SK-N-MC (cell line): Measurements from ENCODE around the gene MORF4L2.
"Not testable (repeated sequence)": the region's sequence is repeated elsewhere in the genome, so short reads cannot be mapped to it uniquely, and the experiment has no call there.

Source experiments
- DNase-seq: peaks from one replicate; pipeline ENCODE4 v3.0.0-alpha.2; 2011; ENCODE audit warnings: low read depth, low spot score
- H3K27ac ChIP-seq: fragments of 200-600 bp; sonication (generic); 2 replicates; pipeline ENCODE4 v1.5.1; 2016; ENCODE audit warnings: mixed run types
- H3K36me3 ChIP-seq: fragments of 200-600 bp; sonication (generic); 2 replicates; pipeline ENCODE4 v1.6.1; 2017; ENCODE audit warnings: antibody characterized with exemption, low read length, mixed read lengths; ENCODE audit not compliant: insufficient read depth
- H3K4me3 ChIP-seq: fragments of 200-600 bp; sonication (generic); 2 replicates; pipeline ENCODE4 v1.5.1; 2016
- H3K9ac ChIP-seq: fragments of 200-600 bp; sonication (generic); 2 replicates; pipeline ENCODE4 v1.8.0; 2017; ENCODE audit warnings: mixed run types, mixed read lengths; ENCODE audit not compliant: insufficient read length
- H3K9me3 ChIP-seq: fragments of 200-600 bp; sonication (generic); 2 replicates; pipeline ENCODE4 v1.6.1; 2017; ENCODE audit warnings: low read depth, mild to moderate bottlenecking, antibody characterized with exemption, low read length, moderate library complexity, mixed read lengths
- EZH2 ChIP-seq: fragments of 200-600 bp; sonication (generic); IDR thresholded peaks from one replicate; pipeline ENCODE4 v1.6.1; 2017; ENCODE audit warnings: antibody characterized with exemption
- FOXP2 ChIP-seq: optimal IDR thresholded peaks from 2 replicates; pipeline ENCODE3; 2011; ENCODE audit warnings: mild to moderate bottlenecking, moderate library complexity; ENCODE audit not compliant: insufficient read depth; ENCODE audit errors: extremely low read length, control extremely low read depth
- POLR2AphosphoS5 ChIP-seq: IDR thresholded peaks from 2 replicates; pipeline ENCODE4 v1.6.1; 2012; ENCODE audit warnings: mild to moderate bottlenecking, low read depth, low read length, borderline replicate concordance

The MORF4L2 gene

DNA sequence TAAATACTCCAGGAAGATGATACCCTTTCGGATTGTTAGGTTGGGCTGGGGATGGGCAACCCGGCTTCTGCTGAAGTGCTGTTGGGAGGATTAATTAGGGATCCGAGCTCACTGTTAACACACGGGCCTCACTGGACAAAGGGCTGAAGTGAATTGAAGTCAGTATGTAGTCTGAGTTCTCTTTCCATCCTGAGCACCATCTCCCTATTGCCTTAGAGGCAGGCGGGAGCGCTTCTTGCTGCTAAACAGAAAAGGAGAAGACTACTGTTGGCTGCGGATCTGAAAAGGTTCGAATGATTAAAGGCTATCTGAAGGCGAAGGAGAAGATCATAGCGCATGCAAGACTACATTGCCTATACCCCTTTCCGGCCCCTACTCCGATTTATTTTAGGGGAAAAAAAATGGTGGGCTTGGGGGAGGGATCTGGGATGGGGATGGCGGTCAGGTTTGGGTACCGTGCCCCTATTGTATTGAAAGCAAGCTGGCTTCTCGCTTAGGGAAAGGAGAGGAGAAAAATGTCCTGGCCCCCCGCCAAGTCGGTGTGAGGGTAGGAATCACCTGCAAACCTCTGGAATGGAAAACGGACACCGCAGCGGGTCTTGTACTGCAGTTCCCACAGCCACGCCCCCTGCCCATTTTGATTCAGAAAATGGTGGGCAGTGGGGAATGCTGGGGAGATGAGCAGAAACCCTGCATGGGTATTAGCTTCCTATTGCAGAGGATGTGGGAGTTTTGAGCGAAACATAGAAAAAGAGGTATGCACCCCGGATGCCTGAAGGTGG, 22.3 kb downstream of the MORF4L2 start:
- TF ChIP-seq EZH2 = no peak
- H3K36me3 ChIP-seq = no peaks in the 10 kb centered on the region
- H3K27ac ChIP-seq = no peak overlapping the region
- no peak overlapping the region for H3K4me3 ChIP-seq
- H3K9ac ChIP-seq = no peak overlapping the region
- H3K9me3 ChIP-seq = no peaks in the 10 kb centered on the region
- no peak for DNase-seq

DNA sequence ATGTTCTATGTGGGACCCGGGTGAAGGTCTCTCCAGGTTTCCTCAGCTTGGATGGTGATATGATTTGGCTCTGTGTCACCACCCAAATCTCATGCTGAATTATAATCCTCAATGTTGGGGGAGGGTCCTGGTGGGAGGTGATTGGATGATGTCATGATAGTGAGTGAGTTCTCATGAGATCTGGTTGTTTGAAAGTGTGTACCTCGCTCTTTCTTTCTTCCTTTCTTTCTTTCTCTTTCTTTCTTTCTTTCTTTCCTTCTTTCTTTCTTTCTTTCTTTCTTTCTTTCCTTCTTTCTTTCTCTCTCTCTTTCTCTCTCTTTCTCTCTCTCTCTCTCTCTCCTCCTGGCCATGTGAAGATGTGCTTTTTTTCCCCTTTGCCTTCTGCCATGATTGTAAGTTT, 27.0 kb downstream of the MORF4L2 start:
- H3K9me3 ChIP-seq, H3K27ac ChIP-seq, H3K9ac ChIP-seq, DNase-seq, H3K4me3 ChIP-seq, H3K36me3 ChIP-seq: not testable (repeated sequence)

DNA sequence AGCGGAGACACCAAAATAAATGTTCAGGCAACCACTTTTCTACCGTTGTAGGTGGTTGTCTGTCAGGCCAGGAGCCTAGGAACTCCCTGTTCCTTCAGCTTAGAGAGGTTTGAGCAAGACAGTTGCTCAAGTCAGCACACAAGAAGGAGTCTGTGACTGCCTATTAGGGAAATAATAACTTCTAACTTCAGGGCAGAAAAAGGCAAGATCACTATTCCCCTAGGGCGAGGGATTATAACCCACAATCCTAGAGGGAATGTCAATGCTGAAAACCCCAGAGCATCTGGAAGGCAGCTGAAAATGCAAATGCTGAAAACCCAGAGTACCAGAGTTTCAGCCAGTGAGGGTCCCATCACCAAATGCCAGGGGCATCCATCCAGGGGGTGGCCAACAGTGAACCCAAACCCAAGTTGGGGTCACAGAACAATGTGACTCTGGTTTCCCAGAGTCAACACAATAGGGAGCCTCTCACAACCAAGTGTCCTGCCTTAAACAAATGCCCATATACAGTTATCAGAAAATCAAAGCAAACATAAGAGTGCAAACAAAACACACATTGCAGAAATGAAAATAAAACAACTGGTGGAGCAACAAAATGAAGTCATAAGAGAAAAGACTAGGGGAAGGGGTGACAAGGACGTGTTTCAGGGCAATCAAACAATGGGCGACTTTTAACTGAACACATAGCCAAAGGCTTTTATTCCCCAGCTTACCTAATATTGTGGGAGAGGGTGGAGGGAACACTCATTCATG, 27.6 kb downstream of the MORF4L2 start:
- Histone ChIP-seq H3K27ac (no peak overlapping the region), H3K9ac (no peak overlapping the region), H3K36me3 (no peaks in the 10 kb centered on the region), H3K4me3 (no peak overlapping the region), H3K9me3 (no peaks in the 10 kb centered on the region)
- TF ChIP-seq POLR2AphosphoS5 = no peak
- no peak for TF ChIP-seq EZH2
- no peak for TF ChIP-seq FOXP2
- DNase-seq = no peak

DNA sequence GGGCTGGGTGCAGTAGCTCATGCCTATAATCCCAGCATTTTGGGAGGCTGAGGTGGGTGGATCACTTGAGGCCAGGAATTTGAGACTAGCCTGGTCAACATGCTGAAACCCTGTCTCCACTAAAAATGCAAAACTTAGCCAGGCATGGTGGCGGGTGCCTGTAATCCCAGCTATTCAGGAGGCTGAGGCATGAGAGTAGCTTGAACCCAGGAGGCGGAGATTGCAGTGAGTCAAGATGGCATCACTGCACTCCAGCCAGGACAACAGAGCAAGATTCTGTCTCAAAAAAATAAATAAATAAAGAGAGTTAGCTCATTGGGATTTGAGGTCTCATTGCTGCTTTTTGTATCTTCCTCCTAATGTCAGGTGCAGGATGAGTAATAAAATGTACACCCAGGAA, 29.4 kb downstream of the MORF4L2 start:
- DNase-seq, H3K9ac ChIP-seq, H3K4me3 ChIP-seq, H3K36me3 ChIP-seq, H3K27ac ChIP-seq, H3K9me3 ChIP-seq: not testable (repeated sequence)

DNA sequence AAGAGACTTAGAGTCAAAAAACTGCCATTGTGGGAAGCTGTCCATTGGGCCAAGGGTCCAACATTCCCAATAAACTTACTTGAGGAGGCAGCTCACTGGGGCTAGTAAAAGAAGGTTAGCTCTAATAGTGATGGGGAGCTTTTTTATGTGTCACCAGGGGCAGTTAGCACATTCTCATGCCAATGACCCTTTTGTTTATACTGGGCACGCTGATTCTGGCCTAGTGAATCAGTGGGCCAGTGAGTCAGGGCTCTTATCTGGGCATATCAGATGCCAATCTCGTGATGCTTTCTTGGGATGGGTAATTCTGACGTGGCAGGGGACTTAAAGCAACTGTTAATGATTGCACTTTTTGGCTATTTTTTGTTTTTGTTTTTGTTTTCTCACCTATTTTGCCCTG, 29.9 kb downstream of the MORF4L2 start:
- H3K4me3 ChIP-seq = no peak overlapping the region
- H3K9ac ChIP-seq = no peak overlapping the region
- no peak for TF ChIP-seq POLR2AphosphoS5
- no peak for TF ChIP-seq FOXP2
- TF ChIP-seq EZH2 = no peak
- H3K9me3 ChIP-seq = no peaks in the 10 kb centered on the region
- no peak overlapping the region for H3K27ac ChIP-seq
- H3K36me3 ChIP-seq = no peaks in the 10 kb centered on the region
- no peak for DNase-seq

DNA sequence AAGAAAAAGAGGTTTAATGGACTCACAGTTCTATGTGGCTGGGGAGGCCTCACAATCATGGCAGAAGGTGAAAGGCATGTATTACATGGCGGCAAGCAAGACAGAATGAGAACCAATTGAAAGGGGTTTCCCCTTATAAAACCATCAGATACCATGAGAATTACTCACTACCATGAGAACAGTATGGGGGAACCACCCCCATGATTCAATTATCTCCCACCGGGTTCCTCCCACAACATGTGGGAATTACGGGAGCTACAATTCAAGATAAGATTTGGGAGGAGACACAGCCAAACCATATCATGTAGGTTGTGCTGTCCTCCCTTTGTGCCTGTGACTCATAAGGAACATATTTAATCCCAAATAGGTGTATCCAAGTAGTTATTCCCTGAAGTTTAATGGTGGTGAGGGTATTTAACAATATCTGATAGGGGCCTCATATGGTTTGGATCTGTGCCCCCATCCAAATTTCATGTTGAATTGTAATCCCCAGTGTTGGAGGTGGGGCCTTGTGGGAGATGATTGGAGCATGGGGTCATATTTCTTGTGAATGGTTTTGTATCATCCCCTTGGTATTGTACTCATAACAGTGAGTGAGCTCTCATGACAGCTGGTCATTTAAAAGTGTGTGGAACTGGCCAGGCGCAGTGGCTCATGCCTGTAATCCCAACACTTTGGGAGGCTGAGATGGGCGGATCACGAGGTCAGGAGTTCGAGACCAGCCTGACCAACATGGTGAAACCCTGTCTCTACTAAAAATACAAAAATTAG, 31.1 kb downstream of the MORF4L2 start:
- H3K27ac ChIP-seq, H3K36me3 ChIP-seq, H3K9ac ChIP-seq, H3K9me3 ChIP-seq, DNase-seq, H3K4me3 ChIP-seq: not testable (repeated sequence)

DNA sequence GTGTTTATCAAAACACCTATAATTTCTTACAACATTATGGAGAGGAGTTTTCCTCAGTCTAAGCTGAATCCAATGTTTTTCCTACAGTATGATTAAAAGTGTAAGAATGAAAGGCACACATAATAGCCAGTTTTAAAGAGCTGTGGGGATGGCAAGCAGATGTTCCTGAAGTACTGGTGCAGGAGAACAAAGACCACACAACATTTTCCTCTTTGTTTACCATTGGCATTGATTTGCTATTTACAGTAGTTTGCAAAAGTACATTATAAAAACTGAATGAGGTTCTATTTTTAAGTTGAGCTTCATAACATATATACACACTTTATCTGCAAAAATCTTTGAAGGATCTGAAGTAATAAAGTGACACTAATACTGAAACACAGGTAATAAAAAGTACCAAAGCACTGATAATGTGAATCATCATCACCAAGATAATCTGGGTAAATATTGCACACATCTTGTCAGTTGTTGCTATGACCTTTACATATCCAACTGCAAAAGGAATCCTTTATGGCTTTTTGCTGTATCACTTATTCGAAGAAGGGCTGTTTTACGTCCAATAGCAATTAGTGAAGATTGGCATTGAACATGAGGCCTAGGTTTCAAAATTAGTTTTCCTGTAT, 35.2 kb downstream of the MORF4L2 start:
- TF ChIP-seq POLR2AphosphoS5 (no peak), EZH2 (no peak), FOXP2 (no peak)
- Histone ChIP-seq H3K4me3 (no peak overlapping the region), H3K36me3 (no peaks in the 10 kb centered on the region), H3K9ac (no peak overlapping the region), H3K27ac (no peak overlapping the region), H3K9me3 (no peaks in the 10 kb centered on the region)
- no peak for DNase-seq

DNA sequence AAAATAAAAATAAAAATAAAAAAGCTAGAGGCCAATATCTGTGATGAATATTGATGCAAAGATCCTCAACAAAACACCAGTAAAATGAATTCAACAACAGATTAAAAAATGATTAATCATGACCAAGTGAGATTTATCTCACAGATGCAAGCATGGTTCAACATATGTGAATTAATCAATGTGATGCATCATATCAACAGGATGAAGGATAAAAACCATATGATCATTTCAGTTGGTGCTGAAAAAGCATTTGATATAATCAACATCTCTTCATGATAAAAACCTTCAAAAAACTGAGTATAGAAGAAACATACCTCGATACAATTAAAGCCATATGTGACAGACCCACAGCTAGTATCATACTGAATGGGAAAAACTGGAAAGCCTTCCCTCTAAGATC, 38.9 kb downstream of the MORF4L2 start:
- H3K9me3 ChIP-seq = no peaks in the 10 kb centered on the region
- H3K4me3 ChIP-seq = no peak overlapping the region
- H3K36me3 ChIP-seq = no peaks in the 10 kb centered on the region
- H3K27ac ChIP-seq = no peak overlapping the region
- DNase-seq = no peak
- no peak overlapping the region for H3K9ac ChIP-seq
- TF ChIP-seq FOXP2 = no peak
- TF ChIP-seq POLR2AphosphoS5 = no peak
- no peak for TF ChIP-seq EZH2
